Bronchial epithelial cell (primary cell): ENCODE results near the gene SYPL2. TPM values are rescaled to one million over a fixed set of nuclear protein-coding genes. Genes with fewer than 3 reads are reported as not detected.

Experiments
- DNase-seq: peaks from one replicate; pipeline ENCODE4 v3.0.0-alpha.2; 2010; ENCODE audit warnings: low read depth
- FAIRE-seq: peaks from 2 replicates; lab custom pipeline; 2011; peaks lifted over from hg19 to GRCh38; lab: Jason Lieb, UNC
- H3K27me3 ChIP-seq: 2 replicates; pipeline ENCODE4 v1.5.1; 2011; ENCODE audit warnings: low read length; ENCODE audit not compliant: control insufficient read depth, insufficient read depth
- H3K36me3 ChIP-seq: 2 replicates; pipeline ENCODE4 v1.5.1; 2011; ENCODE audit warnings: low read length; ENCODE audit not compliant: control insufficient read depth, insufficient read depth
- H3K4me3 ChIP-seq: 2 replicates; pipeline ENCODE4 v1.5.1; 2011; ENCODE audit warnings: mild to moderate bottlenecking, low read depth, low read length, control low read depth
- CTCF ChIP-seq: IDR thresholded peaks from 2 replicates; pipeline ENCODE4 v1.5.1; 2011; ENCODE audit warnings: mild to moderate bottlenecking, moderate library complexity, low read length, control low read depth, inconsistent platforms; ENCODE audit not compliant: insufficient read depth, severe bottlenecking
- total RNA-seq: library from RNA; depleted of rRNA; stranded (reverse); fragments of >200 nt; gene quantifications from 2 replicates; pipeline ENCODE4 v1.2.1, GENCODE V29; 2014

Gene SYPL2
- total RNA-seq, 1 donor from 2014 or later = not detected

DNA sequence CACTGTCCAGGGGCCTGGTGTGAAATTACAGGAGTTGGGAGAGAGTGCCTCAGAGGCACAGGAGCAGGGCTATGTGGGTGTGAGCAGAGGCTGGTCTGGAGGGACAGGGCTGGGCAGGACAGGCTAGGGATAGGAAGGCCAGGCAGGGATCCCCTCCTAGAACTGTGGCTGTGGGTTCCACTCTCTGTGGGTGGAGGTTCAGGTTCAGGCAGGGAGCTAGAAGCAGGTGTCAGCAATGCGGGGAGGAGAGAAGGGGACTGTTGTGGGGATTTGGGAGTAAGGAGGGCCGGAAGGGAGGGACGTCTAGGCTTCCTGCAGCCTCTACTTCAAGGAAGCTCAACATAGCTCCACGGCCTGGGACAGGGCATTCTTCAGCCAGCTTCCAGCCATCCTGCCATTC lies 65.0 kb downstream of the SYPL2 start:
- FAIRE-seq (no peak), DNase-seq (no peak)
- Histone ChIP-seq H3K36me3 (no peaks in the 10 kb centered on the region), H3K4me3 (no peak overlapping the region), H3K27me3 (peaks cover 2% of the 10 kb centered on the region)
- TF ChIP-seq CTCF = no peak

Other genes with a start within 250 kb of the SYPL2 start
- 9.2 and 30.6 TPM in 2 replicates for gene CELSR2, start 217.0 kb upstream of the SYPL2 start, total RNA-seq
- 1.1 and 1.8 TPM in 2 replicates for gene PSRC1, start 183.4 kb upstream of the SYPL2 start, total RNA-seq
- 0.26 TPM in 1 of 2 replicates, not detected in the other for gene MYBPHL, start 159.5 kb upstream of the SYPL2 start, total RNA-seq
- 7.9 and 31.1 TPM in 2 replicates for gene SORT1, start 68.6 kb upstream of the SYPL2 start, total RNA-seq
- 31.0 and 42.9 TPM in 2 replicates for gene PSMA5, start 40.1 kb upstream of the SYPL2 start, total RNA-seq
- gene ATXN7L2, start 17.4 kb downstream of the SYPL2 start, total RNA-seq = 0.64 and 1.3 TPM in 2 replicates
- gene CYB561D1, start 27.5 kb downstream of the SYPL2 start, total RNA-seq = 5.0 and 8.1 TPM in 2 replicates
- 0.13 and 0.26 TPM in 2 replicates for gene AMIGO1, start 43.2 kb downstream of the SYPL2 start, total RNA-seq
- gene GPR61, start 73.3 kb downstream of the SYPL2 start, total RNA-seq = not detected in 2 replicates
- gene GNAI3, start 82.1 kb downstream of the SYPL2 start, total RNA-seq = 18.7 and 21.6 TPM in 2 replicates
- gene GNAT2, start 153.1 kb downstream of the SYPL2 start, total RNA-seq = 0.26 TPM in 1 of 2 replicates, not detected in the other
- 14.8 and 21.9 TPM in 2 replicates for gene AMPD2, start 153.3 kb downstream of the SYPL2 start, total RNA-seq
- gene GSTM4, start 189.6 kb downstream of the SYPL2 start, total RNA-seq = 0.53 and 1.9 TPM in 2 replicates
- 0.26 TPM in 2 replicates for gene GSTM2, start 201.5 kb downstream of the SYPL2 start, total RNA-seq
- gene GSTM1, start 221.3 kb downstream of the SYPL2 start, total RNA-seq = 0.90 and 2.6 TPM in 2 replicates
- not detected in 2 replicates for gene GSTM5, start 245.7 kb downstream of the SYPL2 start, total RNA-seq